ENCODE results near the gene VPS13D.

GRCh38 chr1:12371053-12371452 is 141.2 kb downstream of the VPS13D start:
- no peak for TF ChIP-seq POLR2A (IDR thresholded peaks at IDR 0.05; ENCODE audit: low read length)
- no peak for TF ChIP-seq GATA1 (IDR thresholded peaks at IDR 0.05; ENCODE audit: low read depth, low read length)

Measured in erythroblast (primary cell).